Liver (tissue), 9 donors: Measurements from ENCODE around the gene PRKN. TPM values are rescaled to one million over a fixed set of nuclear protein-coding genes. Genes with fewer than 3 reads are reported as not detected.

Source experiments
- DNase-seq: peaks from one replicate; pipeline ENCODE4 v3.0.0-alpha.2; 2017; ENCODE audit warnings: low spot score
- H3K27ac ChIP-seq, 2 donors: one replicate each; pipeline ENCODE4 v1.7.0; 2013; ENCODE audit warnings: inconsistent platforms in 2 of 2, low read length in 2 of 2, control low read depth in 1 of 2, low read depth in 1 of 2, mild to moderate bottlenecking in 1 of 2
- H3K27me3 ChIP-seq, 4 donors: one replicate each; pipeline versions ENCODE4 v1.6.1 to v1.7.0; 2013; ENCODE audit warnings: low read length in 3 of 4, inconsistent platforms in 1 of 4, mild to moderate bottlenecking in 1 of 4, moderate library complexity in 1 of 4; ENCODE audit not compliant: control insufficient read depth in 4 of 4, insufficient read depth in 4 of 4
- H3K36me3 ChIP-seq, 4 donors: one replicate each; pipeline versions ENCODE4 v1.6.1 to v1.7.0; 2013; ENCODE audit warnings: low read length in 3 of 4, mild to moderate bottlenecking in 3 of 4, low read depth in 1 of 4, moderate library complexity in 1 of 4; ENCODE audit not compliant: control insufficient read depth in 4 of 4, insufficient read depth in 3 of 4
- H3K4me1 ChIP-seq, 4 donors: one replicate each; pipeline versions ENCODE4 v1.6.1 to v1.7.0; 2013; ENCODE audit warnings: low read length in 3 of 4, mild to moderate bottlenecking in 3 of 4, moderate library complexity in 1 of 4; ENCODE audit not compliant: control insufficient read depth in 4 of 4, insufficient read depth in 4 of 4
- H3K4me3 ChIP-seq, 3 donors: one replicate each; pipeline versions ENCODE4 v1.6.1 to v1.7.0; 2013; ENCODE audit warnings: low read length in 3 of 3, control low read depth in 1 of 3, low read depth in 1 of 3, mild to moderate bottlenecking in 1 of 3
- H3K9ac ChIP-seq, 2 donors: one replicate each; pipeline ENCODE4 v1.7.0; 2013; ENCODE audit warnings: low read length in 2 of 2, mild to moderate bottlenecking in 2 of 2, moderate library complexity in 2 of 2, control low read depth in 1 of 2, low read depth in 1 of 2
- H3K9me3 ChIP-seq, 4 donors: one replicate each; pipeline versions ENCODE4 v1.6.1 to v1.7.0; 2013; ENCODE audit warnings: low read length in 3 of 4; ENCODE audit not compliant: control insufficient read depth in 4 of 4
- CTCF ChIP-seq: fragments of 150-350 bp; IDR thresholded peaks from 2 replicates; pipeline ENCODE4 v1.5.1; 2017; ENCODE audit warnings: improper control_type of control experiment, low read depth, low read length; ENCODE audit not compliant: missing input control
- EGR1 ChIP-seq, 2 donors: IDR thresholded peaks; 2 replicates each; pipeline ENCODE4 v1.6.1; 2016 to 2018; ENCODE audit warnings: antibody characterized with exemption in 2 of 2, low read depth in 2 of 2
- FOXA1 ChIP-seq: IDR thresholded peaks from 2 replicates; pipeline ENCODE4 v1.6.1; 2016; ENCODE audit warnings: antibody characterized with exemption
- HNF4A ChIP-seq, 2 donors: conservative IDR thresholded peaks; 2 replicates each; pipeline ENCODE4 v1.6.1; 2016; ENCODE audit warnings: antibody characterized with exemption in 2 of 2, mild to moderate bottlenecking in 2 of 2
- HNF4G ChIP-seq: IDR thresholded peaks from 2 replicates; pipeline ENCODE4 v1.6.1; 2016; ENCODE audit warnings: antibody characterized with exemption
- JUND ChIP-seq, 2 donors: IDR thresholded peaks; 2 replicates each; pipeline ENCODE4 v1.6.1; 2016; ENCODE audit warnings: antibody characterized with exemption in 2 of 2
- MAX ChIP-seq: IDR thresholded peaks from 2 replicates; pipeline ENCODE4 v1.6.1; 2016; ENCODE audit warnings: antibody characterized with exemption
- NR2F2 ChIP-seq: IDR thresholded peaks from 2 replicates; pipeline ENCODE4 v1.6.1; 2016; ENCODE audit warnings: antibody characterized with exemption
- REST ChIP-seq: IDR thresholded peaks from 2 replicates; pipeline ENCODE4 v1.6.1; 2016; ENCODE audit warnings: antibody characterized with exemption, mild to moderate bottlenecking
- SP1 ChIP-seq: IDR thresholded peaks from 2 replicates; pipeline ENCODE4 v1.6.1; 2018; ENCODE audit warnings: antibody characterized with exemption, mild to moderate bottlenecking
- WGBS: extraction: QIAGEN DNeasy Blood & Tissue Kit; methylation state at CpG from one replicate; pipeline ENCODE4 v1.1.7; 2013; 5-methylcytosine and 5-hydroxymethylcytosine counted together
- polyA plus RNA-seq, 2 donors: library from polyadenylated mRNA; stranded (reverse) in 1 of 2; unstranded in 1 of 2; fragments of 200-250 nt in 1 of 2; fragments of >200 nt in 1 of 2; fragmentation: Nextera tagmentation in 1 of 2; extraction: Ambion mirVana in 1 of 2; gene quantifications; one replicate each; pipeline versions ENCODE4 v1.2.1 to v1.2.3, GENCODE V29; 2013 to 2015
- total RNA-seq, 2 donors: library from RNA; depleted of rRNA; stranded (reverse); fragments of >200 nt; gene quantifications; one replicate each; pipeline ENCODE4 v1.2.3, GENCODE V29; 2014
- donor health status: healthy.
- donor health status: healthy.
- donor health status: healthy.
- donor health status: healthy.
- donor health status: healthy.

Gene PRKN
- total and polyA plus RNA-seq, 4 donors: 0.47 to 4.1 (median 3.2) TPM

- no peak for DNase-seq
These were observed 317.6 kb downstream of the PRKN start for GRCh38 chr6:162409741-162410691.

More at GRCh38 chr6:162409741-162410691, 317.6 kb downstream of the PRKN start:
- no peak overlapping the region for H3K9ac ChIP-seq
- TF ChIP-seq HNF4G (no peak), FOXA1 (no peak), CTCF (no peak), JUND (IDR thresholded peaks at IDR 0.05) (no peak), NR2F2 (no peak), EGR1 (IDR thresholded peaks at IDR 0.05; ENCODE audit: low read depth in 2 of 2) (no peak), REST (no peak), HNF4A (conservative IDR thresholded peaks at IDR 0.05) (no peak), SP1 (no peak), MAX (no peak)
- no peaks in the 10 kb centered on the region for H3K36me3 ChIP-seq
- no peaks in the 10 kb centered on the region for H3K27me3 ChIP-seq
- H3K9me3 ChIP-seq: no peaks in the 10 kb centered on the region
- H3K27ac ChIP-seq: no peak overlapping the region
- WGBS: 76% methylated on average over 8 of the region's 8 CpGs
- H3K4me1 ChIP-seq: no peaks in the 10 kb centered on the region
- no peak overlapping the region for H3K4me3 ChIP-seq
